ENCODE measurements around the gene TMCC1.
"Not testable (repeated sequence)": the region's sequence is repeated elsewhere in the genome, so short reads cannot be mapped to it uniquely, and the experiment has no call there.

Gene TMCC1

DNA sequence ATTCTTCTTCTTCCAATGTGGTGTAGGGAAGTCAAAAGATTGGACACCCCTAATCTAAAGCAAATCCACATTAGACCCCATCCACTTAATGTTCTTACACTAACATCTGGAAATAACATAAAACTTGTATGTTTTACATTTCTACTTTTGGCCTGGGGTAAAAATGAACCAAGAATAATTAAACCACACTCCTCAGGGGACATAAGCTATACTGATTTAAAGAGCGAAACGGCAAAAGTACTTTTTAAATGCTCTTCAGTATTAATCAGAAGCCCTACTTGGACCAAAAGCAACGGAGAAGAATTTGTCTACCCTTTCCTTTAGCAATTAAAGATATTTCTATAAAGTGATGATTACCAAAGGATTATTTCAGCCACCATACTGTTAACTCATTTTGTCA, 123.9 kb downstream of the TMCC1 start:
- H3K27ac ChIP-seq (ENCODE audit: low read length): no peak overlapping the region
- no peaks in the 10 kb centered on the region for H3K27me3 ChIP-seq (ENCODE audit: low read depth, low read length)
- peaks cover 0 to 2% of the 10 kb centered on the region in 2 donors for H3K4me1 ChIP-seq (ENCODE audit: control insufficient read depth in 1 of 2, insufficient read depth in 2 of 2, low read length in 2 of 2)
- H3K9me3 ChIP-seq (ENCODE audit: control insufficient read depth in 1 of 2, low read length in 2 of 2): no peaks in the 10 kb centered on the region
- H3K4me3 ChIP-seq (ENCODE audit: low read depth in 1 of 2, low read length in 2 of 2): no peak overlapping the region
- no peaks in the 10 kb centered on the region for H3K36me3 ChIP-seq (ENCODE audit: control insufficient read depth in 1 of 2, insufficient read depth in 2 of 2, low read length in 2 of 2)

DNA sequence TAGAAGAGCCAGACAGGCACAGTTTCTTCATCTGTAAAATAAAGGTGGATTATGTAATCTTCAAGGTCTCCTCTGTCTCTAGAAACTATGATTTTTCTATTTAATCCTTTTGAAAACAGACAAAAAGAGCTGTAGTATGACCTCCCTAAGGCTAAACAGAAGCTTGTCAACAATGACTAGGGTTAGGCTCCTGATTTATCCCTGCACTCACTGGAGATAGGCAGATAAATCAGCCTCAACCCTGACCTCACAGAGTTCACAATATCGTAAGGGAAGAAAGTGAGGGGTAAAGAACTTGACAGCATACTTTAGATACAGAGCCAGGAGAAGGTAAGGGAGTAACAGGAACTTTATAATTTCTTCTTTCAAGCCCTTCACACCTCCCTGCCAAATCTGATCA, 124.8 kb downstream of the TMCC1 start:
- no peaks in the 10 kb centered on the region for H3K9me3 ChIP-seq (ENCODE audit: control insufficient read depth in 1 of 2, low read length in 2 of 2)
- no peaks in the 10 kb centered on the region for H3K27me3 ChIP-seq (ENCODE audit: low read depth, low read length)
- H3K27ac ChIP-seq (ENCODE audit: low read length): no peak overlapping the region
- H3K4me1 ChIP-seq (ENCODE audit: control insufficient read depth in 1 of 2, insufficient read depth in 2 of 2, low read length in 2 of 2): peaks cover 0 to 2% of the 10 kb centered on the region in 2 donors
- H3K4me3 ChIP-seq (ENCODE audit: low read depth in 1 of 2, low read length in 2 of 2): no peak overlapping the region
- no peaks in the 10 kb centered on the region for H3K36me3 ChIP-seq (ENCODE audit: control insufficient read depth in 1 of 2, insufficient read depth in 2 of 2, low read length in 2 of 2)

DNA sequence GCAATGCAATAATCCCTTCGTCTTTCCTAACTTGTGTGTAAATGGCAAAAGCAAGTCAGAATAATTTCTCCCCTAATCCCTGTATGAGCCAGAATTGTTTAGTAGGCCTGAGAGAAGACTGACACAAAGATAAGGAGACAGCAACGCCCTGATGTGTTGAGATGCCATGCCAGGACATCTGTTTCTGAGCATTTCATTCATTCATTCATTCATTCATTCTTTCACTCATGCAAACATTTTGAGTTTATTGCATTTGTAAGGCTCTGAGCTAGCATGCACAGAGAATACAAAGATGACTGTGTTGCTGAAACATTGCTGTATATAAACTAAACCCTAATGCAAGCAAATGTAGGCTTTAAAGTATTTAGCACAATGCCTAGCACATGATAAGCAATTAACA, 127.4 kb downstream of the TMCC1 start:
- Histone ChIP-seq H3K4me3 (ENCODE audit: low read depth in 1 of 2, low read length in 2 of 2) (no peak overlapping the region), H3K36me3 (ENCODE audit: control insufficient read depth in 1 of 2, insufficient read depth in 2 of 2, low read length in 2 of 2) (no peaks in the 10 kb centered on the region)

DNA sequence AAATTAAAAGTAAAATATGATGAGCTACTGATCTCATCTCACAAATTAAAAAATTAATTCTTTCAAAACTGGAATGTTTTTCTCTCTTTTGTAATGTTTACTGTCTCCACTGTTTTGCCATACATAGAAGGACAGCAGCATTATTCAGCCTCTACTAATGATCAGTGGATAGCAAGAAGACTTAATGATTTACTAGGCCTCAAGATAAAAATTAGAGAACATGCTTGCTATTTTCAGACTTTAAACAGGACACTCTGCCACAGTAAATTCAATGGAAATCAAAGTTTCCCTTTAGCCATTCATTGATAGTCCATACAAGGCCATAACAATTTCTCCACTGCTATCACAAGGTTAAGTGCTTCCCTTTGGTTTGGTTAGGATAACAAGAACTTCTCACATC, 129.4 kb downstream of the TMCC1 start:
- H3K4me3 ChIP-seq (ENCODE audit: low read depth in 1 of 2, low read length in 2 of 2): no peak overlapping the region
- H3K27ac ChIP-seq (ENCODE audit: low read length): no peak overlapping the region
- H3K27me3 ChIP-seq (ENCODE audit: low read depth, low read length): no peaks in the 10 kb centered on the region
- H3K36me3 ChIP-seq (ENCODE audit: control insufficient read depth in 1 of 2, insufficient read depth in 2 of 2, low read length in 2 of 2): no peaks in the 10 kb centered on the region
- no peaks in the 10 kb centered on the region for H3K9me3 ChIP-seq (ENCODE audit: control insufficient read depth in 1 of 2, low read length in 2 of 2)
- H3K4me1 ChIP-seq (ENCODE audit: control insufficient read depth in 1 of 2, insufficient read depth in 2 of 2, low read length in 2 of 2): no peaks in the 10 kb centered on the region

More for the DNA sequence above, 127.4 kb downstream of the TMCC1 start:
- no peak overlapping the region for H3K27ac ChIP-seq (ENCODE audit: low read length)
- H3K27me3 ChIP-seq (ENCODE audit: low read depth, low read length): no peaks in the 10 kb centered on the region
- no peaks in the 10 kb centered on the region for H3K9me3 ChIP-seq (ENCODE audit: control insufficient read depth in 1 of 2, low read length in 2 of 2)
- H3K4me1 ChIP-seq (ENCODE audit: control insufficient read depth in 1 of 2, insufficient read depth in 2 of 2, low read length in 2 of 2): no peaks in the 10 kb centered on the region

DNA sequence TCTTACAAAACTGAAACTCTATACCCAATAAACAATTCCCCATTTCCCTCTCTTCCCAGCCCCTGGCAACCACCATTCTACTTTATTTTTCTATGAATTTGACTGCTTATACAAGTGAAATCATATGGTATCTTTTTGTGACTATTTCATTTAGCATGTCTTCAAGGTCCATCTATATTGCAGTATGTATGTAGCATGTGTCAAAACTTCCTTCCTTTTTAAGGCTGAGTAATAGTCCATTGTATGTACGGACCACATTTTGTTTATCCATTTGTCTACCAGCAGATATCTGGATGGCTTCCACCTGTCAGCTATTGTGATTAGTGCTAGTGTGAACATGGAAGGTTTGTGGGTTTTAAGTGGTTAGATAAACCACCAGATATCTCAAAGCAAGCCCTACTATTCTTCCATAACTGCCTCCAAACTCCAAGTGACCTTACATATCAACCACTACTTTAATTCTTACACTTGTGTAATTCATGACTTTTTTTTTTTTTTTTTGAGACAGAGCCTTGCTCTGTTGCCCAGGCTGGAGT, 134.7 kb downstream of the TMCC1 start:
- Histone ChIP-seq H3K4me1 (ENCODE audit: control insufficient read depth in 1 of 2, insufficient read depth in 2 of 2, low read length in 2 of 2) (no peaks in the 10 kb centered on the region), H3K9me3 (ENCODE audit: control insufficient read depth in 1 of 2, low read length in 2 of 2) (no peaks in the 10 kb centered on the region), H3K36me3 (ENCODE audit: control insufficient read depth in 1 of 2, insufficient read depth in 2 of 2, low read length in 2 of 2) (no peaks in the 10 kb centered on the region), H3K27me3 (ENCODE audit: low read depth, low read length) (no peaks in the 10 kb centered on the region), H3K27ac (ENCODE audit: low read length) (no peak overlapping the region), H3K4me3 (ENCODE audit: low read depth in 1 of 2, low read length in 2 of 2) (no peak overlapping the region)

DNA sequence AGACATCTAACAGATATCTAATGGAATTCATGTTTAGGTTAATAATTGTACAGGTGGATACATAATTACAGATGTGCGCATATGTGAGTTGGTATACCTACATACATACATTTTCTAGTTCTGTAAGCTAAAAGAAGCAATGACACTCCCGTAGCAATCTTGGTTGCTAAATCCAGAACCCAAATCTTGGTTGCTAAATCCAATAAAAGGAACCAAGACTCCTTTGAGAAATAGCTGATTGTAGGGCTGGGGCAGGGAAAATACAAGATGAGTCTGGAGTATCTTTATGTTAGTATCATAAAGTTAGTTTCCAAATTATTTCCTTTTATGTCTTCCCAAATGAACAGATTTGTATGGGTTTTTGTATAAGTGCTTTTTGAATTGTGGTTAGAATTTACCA, 135.2 kb downstream of the TMCC1 start:
- Histone ChIP-seq H3K36me3 (ENCODE audit: control insufficient read depth in 1 of 2, insufficient read depth in 2 of 2, low read length in 2 of 2) (no peaks in the 10 kb centered on the region), H3K4me3 (ENCODE audit: low read depth in 1 of 2, low read length in 2 of 2) (no peak overlapping the region), H3K9me3 (ENCODE audit: control insufficient read depth in 1 of 2, low read length in 2 of 2) (no peaks in the 10 kb centered on the region), H3K27ac (ENCODE audit: low read length) (no peak overlapping the region), H3K4me1 (ENCODE audit: control insufficient read depth in 1 of 2, insufficient read depth in 2 of 2, low read length in 2 of 2) (no peaks in the 10 kb centered on the region), H3K27me3 (ENCODE audit: low read depth, low read length) (no peaks in the 10 kb centered on the region)

DNA sequence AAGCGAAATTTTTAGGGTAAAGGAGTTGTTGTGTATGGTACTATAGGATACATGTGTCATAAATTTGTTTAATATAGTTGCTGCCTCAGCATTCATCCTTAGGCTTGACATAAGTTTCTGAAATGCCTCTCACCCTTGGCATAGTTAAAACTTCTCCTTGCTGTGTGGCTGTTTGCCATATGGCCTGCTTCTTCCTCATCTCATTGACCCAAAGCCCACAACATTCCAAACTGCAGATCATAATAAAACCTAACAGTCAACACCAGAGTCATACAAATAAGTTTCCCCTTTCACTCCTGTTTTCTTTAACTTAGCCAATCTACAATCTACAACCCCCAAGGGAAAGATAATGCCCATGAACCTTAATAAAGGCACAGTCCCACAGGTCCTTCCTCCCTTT, 136.6 kb downstream of the TMCC1 start:
- Histone ChIP-seq H3K36me3 (ENCODE audit: control insufficient read depth in 1 of 2, insufficient read depth in 2 of 2, low read length in 2 of 2) (peaks cover 0 to 4% of the 10 kb centered on the region in 2 donors), H3K4me1 (ENCODE audit: control insufficient read depth in 1 of 2, insufficient read depth in 2 of 2, low read length in 2 of 2) (no peaks in the 10 kb centered on the region), H3K4me3 (ENCODE audit: low read depth in 1 of 2, low read length in 2 of 2) (no peak overlapping the region), H3K27ac (ENCODE audit: low read length) (no peak overlapping the region), H3K27me3 (ENCODE audit: low read depth, low read length) (no peaks in the 10 kb centered on the region), H3K9me3 (ENCODE audit: control insufficient read depth in 1 of 2, low read length in 2 of 2) (no peaks in the 10 kb centered on the region)

DNA sequence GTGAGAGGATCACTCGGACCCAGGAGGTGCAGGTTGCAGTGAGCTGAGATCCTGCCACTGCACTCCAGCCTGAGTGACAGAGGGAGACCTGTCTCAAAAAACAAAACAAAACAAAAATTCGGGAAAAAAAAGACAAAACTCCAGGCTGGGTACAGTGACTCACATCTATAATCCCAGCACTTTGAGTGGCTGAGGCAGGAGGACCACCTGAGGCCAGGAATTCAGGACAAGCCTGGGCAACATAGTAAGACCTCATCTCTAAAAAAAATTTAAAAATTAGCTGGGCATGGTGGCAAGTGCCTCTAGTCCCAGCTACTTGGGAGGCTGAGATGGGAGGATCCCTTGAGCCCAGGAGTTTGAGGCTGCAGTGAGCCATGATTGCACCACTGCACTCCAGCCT, 142.4 kb downstream of the TMCC1 start:
- not testable (repeated sequence) for H3K9me3 ChIP-seq (ENCODE audit: control insufficient read depth in 1 of 2, low read length in 2 of 2); H3K4me3 ChIP-seq (ENCODE audit: low read depth in 1 of 2, low read length in 2 of 2); H3K27ac ChIP-seq (ENCODE audit: low read length); H3K36me3 ChIP-seq (ENCODE audit: control insufficient read depth in 1 of 2, insufficient read depth in 2 of 2, low read length in 2 of 2); H3K4me1 ChIP-seq (ENCODE audit: control insufficient read depth in 1 of 2, insufficient read depth in 2 of 2, low read length in 2 of 2); H3K27me3 ChIP-seq (ENCODE audit: low read depth, low read length)

DNA sequence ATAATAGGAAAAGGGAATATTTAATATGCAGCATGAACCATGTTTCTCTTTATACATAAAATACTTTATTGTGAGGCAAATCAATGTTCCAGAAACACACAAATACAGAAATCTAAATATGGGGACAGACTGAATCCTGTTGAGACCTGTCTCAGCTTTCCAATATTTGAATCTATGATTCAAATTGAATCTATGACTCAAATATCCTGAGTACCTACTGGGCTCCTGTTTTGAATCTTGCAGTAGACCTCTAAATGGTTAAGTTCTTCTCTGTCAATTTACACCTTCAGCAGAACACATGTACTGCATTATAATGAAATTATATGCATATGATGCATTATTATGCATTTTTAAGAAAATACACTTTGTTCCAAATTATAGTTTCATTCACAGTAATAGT, 143.8 kb downstream of the TMCC1 start:
- peaks cover 0 to 4% of the 10 kb centered on the region in 2 donors for H3K36me3 ChIP-seq (ENCODE audit: control insufficient read depth in 1 of 2, insufficient read depth in 2 of 2, low read length in 2 of 2)
- H3K4me1 ChIP-seq (ENCODE audit: control insufficient read depth in 1 of 2, insufficient read depth in 2 of 2, low read length in 2 of 2): peaks cover 0 to 6% of the 10 kb centered on the region in 2 donors
- H3K9me3 ChIP-seq (ENCODE audit: control insufficient read depth in 1 of 2, low read length in 2 of 2): no peaks in the 10 kb centered on the region
- no peak overlapping the region for H3K27ac ChIP-seq (ENCODE audit: low read length)
- H3K4me3 ChIP-seq (ENCODE audit: low read depth in 1 of 2, low read length in 2 of 2): no peak overlapping the region
- no peaks in the 10 kb centered on the region for H3K27me3 ChIP-seq (ENCODE audit: low read depth, low read length)

DNA sequence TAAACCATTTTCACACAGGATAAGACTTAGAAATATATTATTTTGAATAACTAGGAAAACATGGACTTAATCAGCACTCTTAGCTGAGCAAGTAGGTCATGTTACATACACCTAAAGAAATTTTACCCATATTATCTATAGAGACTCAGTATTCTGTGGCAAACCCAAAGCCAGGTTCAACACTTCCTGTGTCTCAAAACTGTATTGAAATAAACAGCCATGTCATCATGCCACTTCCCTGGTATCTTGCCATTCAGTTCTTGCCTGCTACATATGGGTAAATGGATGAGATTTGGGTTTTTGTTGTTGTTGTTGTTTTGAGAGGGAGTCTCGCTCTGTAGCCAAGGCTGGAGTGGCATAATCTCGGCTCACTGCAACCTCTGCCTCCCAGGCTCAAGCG, 145.5 kb downstream of the TMCC1 start:
- Histone ChIP-seq H3K27ac (ENCODE audit: low read length) (no peak overlapping the region), H3K27me3 (ENCODE audit: low read depth, low read length) (no peaks in the 10 kb centered on the region), H3K36me3 (ENCODE audit: control insufficient read depth in 1 of 2, insufficient read depth in 2 of 2, low read length in 2 of 2) (peaks cover 0 to 4% of the 10 kb centered on the region in 2 donors), H3K4me1 (ENCODE audit: control insufficient read depth in 1 of 2, insufficient read depth in 2 of 2, low read length in 2 of 2) (peaks cover 0 to 6% of the 10 kb centered on the region in 2 donors), H3K4me3 (ENCODE audit: low read depth in 1 of 2, low read length in 2 of 2) (no peak overlapping the region), H3K9me3 (ENCODE audit: control insufficient read depth in 1 of 2, low read length in 2 of 2) (no peaks in the 10 kb centered on the region)

DNA sequence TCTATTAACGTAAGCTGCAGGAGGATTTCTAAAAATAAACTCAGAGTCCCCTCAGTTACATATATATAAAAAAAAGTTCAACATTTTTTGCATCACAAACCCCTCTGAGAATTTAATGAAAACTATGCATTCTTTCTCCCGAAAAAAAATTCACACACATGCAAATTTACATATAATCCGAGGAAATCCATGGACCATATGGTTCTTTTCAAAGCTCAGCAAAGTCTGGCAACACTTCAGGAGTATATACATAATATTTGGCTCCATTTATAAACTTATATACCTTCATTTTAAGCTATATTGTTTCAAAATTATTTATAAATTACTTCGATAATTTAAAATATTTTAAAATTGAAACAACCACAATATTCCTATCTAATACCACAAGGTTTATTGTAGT, 146.4 kb downstream of the TMCC1 start:
- H3K4me3 ChIP-seq (ENCODE audit: low read depth in 1 of 2, low read length in 2 of 2): no peak overlapping the region
- H3K9me3 ChIP-seq (ENCODE audit: control insufficient read depth in 1 of 2, low read length in 2 of 2): no peaks in the 10 kb centered on the region

DNA sequence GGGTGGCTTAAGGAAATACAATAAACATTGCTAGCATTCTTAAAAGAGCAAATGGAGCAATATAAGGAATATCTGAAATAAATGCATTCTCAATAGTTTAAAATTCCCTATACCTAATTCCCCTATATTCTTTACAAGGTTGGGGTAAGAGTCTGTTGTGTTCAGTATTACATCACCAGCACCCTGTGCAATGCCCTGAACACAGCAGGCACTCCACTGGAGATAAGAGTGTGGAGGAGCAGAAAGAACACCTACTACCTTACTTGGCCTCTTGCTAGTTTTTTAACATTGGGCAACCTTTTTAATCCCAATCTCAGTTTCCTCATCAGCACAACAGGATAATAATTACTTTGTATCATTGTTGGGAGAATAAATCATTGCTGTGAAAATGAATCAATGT, 146.9 kb downstream of the TMCC1 start:
- H3K36me3 ChIP-seq (ENCODE audit: control insufficient read depth in 1 of 2, insufficient read depth in 2 of 2, low read length in 2 of 2): no peaks in the 10 kb centered on the region
- H3K4me3 ChIP-seq (ENCODE audit: low read depth in 1 of 2, low read length in 2 of 2): no peak overlapping the region
- H3K4me1 ChIP-seq (ENCODE audit: control insufficient read depth in 1 of 2, insufficient read depth in 2 of 2, low read length in 2 of 2): peaks cover 0 to 6% of the 10 kb centered on the region in 2 donors
- H3K9me3 ChIP-seq (ENCODE audit: control insufficient read depth in 1 of 2, low read length in 2 of 2): no peaks in the 10 kb centered on the region
- H3K27ac ChIP-seq (ENCODE audit: low read length): no peak overlapping the region
- no peaks in the 10 kb centered on the region for H3K27me3 ChIP-seq (ENCODE audit: low read depth, low read length)

More for the DNA sequence above, 146.4 kb downstream of the TMCC1 start:
- Histone ChIP-seq H3K4me1 (ENCODE audit: control insufficient read depth in 1 of 2, insufficient read depth in 2 of 2, low read length in 2 of 2) (peaks cover 0 to 6% of the 10 kb centered on the region in 2 donors), H3K27me3 (ENCODE audit: low read depth, low read length) (no peaks in the 10 kb centered on the region), H3K27ac (ENCODE audit: low read length) (no peak overlapping the region), H3K36me3 (ENCODE audit: control insufficient read depth in 1 of 2, insufficient read depth in 2 of 2, low read length in 2 of 2) (no peaks in the 10 kb centered on the region)

Data from muscle layer of duodenum (tissue), 2 donors.